Stimulated activated CD4-positive, alpha-beta T cell treated with anti-CD3 and anti-CD28 coated beads, Interleukin-15, amount 100 ng/mL, for 1 hour (primary cell): ENCODE data around the gene AMY1A.
"Not testable (repeated sequence)": the region's sequence is repeated elsewhere in the genome, so short reads cannot be mapped to it uniquely, and the experiment has no call there.

ENCODE experiments used
- DNase-seq, 2 donors: peaks; one replicate each; pipeline ENCODE4 v3.0.0-alpha.2; 2020; ENCODE audit warnings: low read depth in 1 of 2, low spot score in 1 of 2

AMY1A gene

GRCh38 chr1:103655460-103655859, at the start of gene AMY1A:
Gene AMY1A, plus strand, starts transcription at chr1:103655760. Its CDS starts 571 bp downstream, at chr1:103656331.
- DNase-seq: not testable (repeated sequence)

GRCh38 chr1:103616362-103616761, 39.2 kb upstream of the AMY1A start:
- no peak for DNase-seq

DNA sequence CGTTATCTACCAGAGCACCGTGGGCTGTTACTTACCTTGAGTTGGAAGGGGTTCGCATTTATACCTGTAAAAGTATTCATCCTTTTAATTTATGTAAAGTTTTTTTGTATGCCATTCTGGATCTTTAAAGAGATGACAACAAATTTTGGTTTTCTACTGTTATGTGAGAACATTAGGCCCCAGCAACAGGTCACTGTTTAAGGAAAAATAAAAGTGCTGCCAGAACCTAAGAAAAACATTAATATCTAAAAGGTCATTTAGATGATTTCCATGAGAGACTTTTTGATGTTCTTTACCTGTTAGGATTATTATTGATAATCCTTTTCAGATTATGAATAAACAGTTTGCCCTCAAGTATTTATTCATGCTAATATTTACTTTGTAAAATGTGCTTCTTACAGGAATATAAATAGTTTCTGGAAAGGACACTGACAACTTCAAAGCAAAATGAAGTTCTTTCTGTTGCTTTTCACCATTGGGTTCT, 38.5 kb upstream of the AMY1A start, which contains the start of gene AMY2A:
AMY2A (plus strand) TSS at position 434 of the 484 bp plus-strand sequence; CDS start at position 448, 14 bp downstream.
- not testable (repeated sequence) for DNase-seq

DNA sequence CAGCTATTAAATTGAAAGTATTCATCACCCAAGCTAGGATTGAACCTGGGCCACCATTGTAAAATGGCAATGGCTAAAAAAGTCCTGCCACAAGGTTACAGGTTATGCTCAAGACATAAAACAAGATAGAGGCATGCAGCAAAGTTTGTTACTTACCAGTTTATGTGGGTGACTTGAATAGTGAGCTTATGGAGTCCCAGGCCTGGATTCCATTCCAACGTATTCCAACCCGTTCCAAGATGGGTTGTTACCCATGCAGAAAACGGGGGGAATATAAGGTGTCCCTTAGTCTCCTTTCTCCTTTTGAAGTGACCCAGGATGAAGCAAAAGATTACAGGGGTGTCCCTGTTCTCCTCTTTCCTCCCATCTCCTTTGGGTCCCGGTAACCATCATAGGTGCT, 28.1 kb upstream of the AMY1A start:
- DNase-seq: not testable (repeated sequence)

DNA sequence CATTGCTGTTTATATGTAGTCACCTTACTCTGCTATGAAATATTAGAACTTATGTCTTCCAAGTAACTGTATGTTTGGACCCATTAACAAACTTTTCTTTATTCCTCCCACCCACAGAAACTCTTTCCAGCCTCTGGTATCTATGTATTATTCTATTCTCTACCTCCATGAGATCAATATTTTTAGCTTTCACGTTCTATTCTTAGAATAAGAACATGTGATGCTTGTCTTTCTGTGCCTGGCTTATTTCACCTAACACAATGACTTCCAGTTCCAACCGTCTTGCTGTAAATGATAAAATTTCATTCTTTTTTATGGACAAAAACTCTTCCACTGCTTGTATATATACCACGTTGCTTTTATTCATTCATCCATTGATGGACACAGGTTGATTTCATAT, 14.4 kb upstream of the AMY1A start:
- DNase-seq: not testable (repeated sequence)

DNA sequence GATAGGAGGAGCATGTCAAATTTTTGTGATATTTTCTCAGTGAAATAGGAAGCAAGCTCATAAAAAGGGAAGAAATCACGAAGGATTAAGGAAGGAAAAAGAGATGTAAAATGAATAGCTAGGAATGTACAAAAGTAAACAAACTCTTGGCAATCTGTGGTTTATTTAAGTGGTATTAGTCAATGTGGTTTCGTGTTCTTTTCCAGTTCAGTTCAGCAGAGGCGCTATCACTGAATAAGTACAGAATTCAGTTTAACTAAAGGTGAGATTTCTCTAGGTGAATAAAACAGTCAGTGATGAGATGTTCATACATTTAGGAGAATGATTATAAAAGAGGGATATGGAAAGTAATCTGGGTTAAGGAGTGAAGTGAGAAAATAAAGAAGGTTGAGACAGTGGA, 11.7 kb upstream of the AMY1A start:
- DNase-seq: not testable (repeated sequence)

GRCh38 chr1:103650305-103650704, 5.3 kb upstream of the AMY1A start:
- not testable (repeated sequence) for DNase-seq

- not testable (repeated sequence) for DNase-seq
These were observed 4.7 kb upstream of the AMY1A start for GRCh38 chr1:103650889-103651288.

DNA sequence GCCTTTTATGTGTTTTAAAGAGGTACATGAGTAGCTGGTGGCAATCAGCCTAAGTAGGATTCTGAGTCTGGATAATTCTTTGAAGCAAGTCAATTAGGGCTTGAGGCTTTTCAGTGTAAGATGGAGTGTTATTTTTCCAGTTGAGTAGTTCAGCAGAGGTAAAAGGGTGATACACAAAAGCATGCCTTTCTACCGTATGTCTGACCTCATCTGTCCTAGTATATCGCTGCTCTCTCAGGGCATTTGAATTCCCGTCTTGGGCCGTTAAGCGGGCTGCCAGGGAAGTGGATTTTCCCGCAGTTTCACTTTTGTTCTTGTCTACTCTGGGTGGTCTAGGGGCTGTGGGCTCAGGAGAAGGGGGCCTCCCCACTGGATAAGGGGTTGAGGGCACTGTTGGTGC, 1.4 kb upstream of the AMY1A start:
- not testable (repeated sequence) for DNase-seq

GRCh38 chr1:103676335-103676734, 20.8 kb downstream of the AMY1A start:
- not testable (repeated sequence) for DNase-seq

DNA sequence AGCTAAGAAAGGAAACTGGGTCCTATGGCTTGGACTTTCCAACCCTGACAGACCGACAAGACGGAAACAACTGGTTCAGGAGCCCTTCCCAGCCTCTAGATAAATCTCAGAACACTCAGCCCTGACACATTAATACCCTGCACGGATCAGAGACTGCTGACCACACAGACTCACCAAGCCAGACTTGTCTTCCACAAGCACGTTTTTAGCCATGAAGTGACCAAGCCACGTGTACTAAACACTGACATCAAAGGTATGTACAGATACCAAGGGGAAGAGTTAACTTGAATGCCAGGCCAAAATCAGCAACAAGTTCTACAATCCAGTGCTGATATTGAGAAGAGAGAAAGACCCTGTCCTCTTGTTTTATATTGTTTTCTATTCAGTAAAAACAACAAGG, 40.5 kb downstream of the AMY1A start, which contains the start of gene AMY1B:
AMY1B (minus strand) TSS at position 101 of the 400 bp plus-strand sequence. CDS start 571 bp downstream, outside the sequence.
- DNase-seq: not testable (repeated sequence)

DNA sequence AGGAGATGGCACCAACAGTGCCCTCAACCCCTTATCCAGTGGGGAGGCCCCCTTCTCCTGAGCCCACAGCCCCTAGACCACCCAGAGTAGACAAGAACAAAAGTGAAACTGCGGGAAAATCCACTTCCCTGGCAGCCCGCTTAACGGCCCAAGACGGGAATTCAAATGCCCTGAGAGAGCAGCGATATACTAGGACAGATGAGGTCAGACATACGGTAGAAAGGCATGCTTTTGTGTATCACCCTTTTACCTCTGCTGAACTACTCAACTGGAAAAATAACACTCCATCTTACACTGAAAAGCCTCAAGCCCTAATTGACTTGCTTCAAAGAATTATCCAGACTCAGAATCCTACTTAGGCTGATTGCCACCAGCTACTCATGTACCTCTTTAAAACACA, 41.9 kb downstream of the AMY1A start:
- not testable (repeated sequence) for DNase-seq

- not testable (repeated sequence) for DNase-seq
These were observed 45.1 kb downstream of the AMY1A start for GRCh38 chr1:103700669-103701068.

DNA sequence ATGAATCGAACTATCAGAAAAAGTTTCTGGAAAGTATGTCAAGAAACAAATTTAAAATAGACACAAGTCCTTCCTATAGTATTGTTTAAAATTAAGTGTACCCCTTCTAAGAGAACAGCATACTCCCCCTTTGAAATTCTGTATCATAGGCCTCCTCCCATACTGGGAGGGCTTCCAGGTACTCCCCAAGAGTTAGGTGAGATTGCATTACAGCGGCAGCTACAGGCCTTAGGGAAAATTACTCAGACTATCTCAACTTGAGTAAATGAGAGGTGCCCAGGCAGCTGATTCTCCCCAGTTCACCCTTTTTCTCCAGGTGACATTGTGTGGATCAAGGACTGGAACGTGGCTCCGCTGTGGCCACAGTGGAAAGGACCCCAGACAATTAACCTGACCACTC, 45.7 kb downstream of the AMY1A start:
- DNase-seq: not testable (repeated sequence)

DNA sequence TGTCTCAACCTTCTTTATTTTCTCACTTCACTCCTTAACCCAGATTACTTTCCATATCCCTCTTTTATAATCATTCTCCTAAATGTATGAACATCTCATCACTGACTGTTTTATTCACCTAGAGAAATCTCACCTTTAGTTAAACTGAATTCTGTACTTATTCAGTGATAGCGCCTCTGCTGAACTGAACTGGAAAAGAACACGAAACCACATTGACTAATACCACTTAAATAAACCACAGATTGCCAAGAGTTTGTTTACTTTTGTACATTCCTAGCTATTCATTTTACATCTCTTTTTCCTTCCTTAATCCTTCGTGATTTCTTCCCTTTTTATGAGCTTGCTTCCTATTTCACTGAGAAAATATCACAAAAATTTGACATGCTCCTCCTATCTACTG, 52.1 kb downstream of the AMY1A start:
- DNase-seq: not testable (repeated sequence)

DNA sequence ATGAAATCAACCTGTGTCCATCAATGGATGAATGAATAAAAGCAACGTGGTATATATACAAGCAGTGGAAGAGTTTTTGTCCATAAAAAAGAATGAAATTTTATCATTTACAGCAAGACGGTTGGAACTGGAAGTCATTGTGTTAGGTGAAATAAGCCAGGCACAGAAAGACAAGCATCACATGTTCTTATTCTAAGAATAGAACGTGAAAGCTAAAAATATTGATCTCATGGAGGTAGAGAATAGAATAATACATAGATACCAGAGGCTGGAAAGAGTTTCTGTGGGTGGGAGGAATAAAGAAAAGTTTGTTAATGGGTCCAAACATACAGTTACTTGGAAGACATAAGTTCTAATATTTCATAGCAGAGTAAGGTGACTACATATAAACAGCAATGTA, 54.8 kb downstream of the AMY1A start:
- DNase-seq: not testable (repeated sequence)
